Keratinocyte (primary cell): ENCODE results near the gene SPEF1.

ENCODE experiments used
- CTCF ChIP-seq, 3 experiments: IDR thresholded peaks in 1 of 3; conservative IDR thresholded peaks in 1 of 3; optimal IDR thresholded peaks in 1 of 3; 2 replicates in 2 of 3; 3 replicates in 1 of 3; pipeline versions ENCODE3 to v1.5.1; 2011; ENCODE audit warnings: low read length in 3 of 3, mild to moderate bottlenecking in 3 of 3, moderate library complexity in 2 of 3, control low read depth in 1 of 3, inconsistent platforms in 1 of 3; ENCODE audit not compliant: insufficient read depth in 2 of 3; ENCODE audit errors: extremely low read depth in 1 of 3
- EZH2 ChIP-seq: IDR thresholded peaks from one replicate; pipeline ENCODE4 v1.6.1; 2012; ENCODE audit warnings: inconsistent platforms, mild to moderate bottlenecking, low read length, moderate library complexity

- TF ChIP-seq CTCF (optimal IDR thresholded peaks at IDR 0.05 in 1 of 3, IDR thresholded peaks at IDR 0.05 in 1 of 3, conservative IDR thresholded peaks at IDR 0.05 in 1 of 3; ENCODE audit: extremely low read depth in 1 of 3, insufficient read depth in 2 of 3, low read length in 3 of 3) = peak in 1 of 3 experiments; percentile 5
- TF ChIP-seq EZH2 = no peak
Observed at GRCh38 chr20:3777716-3778629, 3.3 kb downstream of the SPEF1 start.
